Retinal pigment epithelial cell (primary cell): ENCODE data around the gene CCT6A.
A peak's percentile ranks its signal among the peaks of the same experiment; 100 is the strongest.
"Not testable (repeated sequence)": the region's sequence is repeated elsewhere in the genome, so short reads cannot be mapped to it uniquely, and the experiment has no call there.

ENCODE experiments used
- DNase-seq: peaks from one replicate; pipeline ENCODE4 v3.0.0-alpha.2; 2010; ENCODE audit warnings: low read depth
- H3K4me3 ChIP-seq: 2 replicates; pipeline ENCODE4 v1.5.1; 2011; ENCODE audit warnings: mild to moderate bottlenecking, low read length, control low read depth, moderate library complexity
- CTCF ChIP-seq: conservative IDR thresholded peaks from 2 replicates; pipeline ENCODE4 v1.5.1; 2011; ENCODE audit warnings: low read depth, low read length, control low read depth, inconsistent platforms

Gene CCT6A

DNA sequence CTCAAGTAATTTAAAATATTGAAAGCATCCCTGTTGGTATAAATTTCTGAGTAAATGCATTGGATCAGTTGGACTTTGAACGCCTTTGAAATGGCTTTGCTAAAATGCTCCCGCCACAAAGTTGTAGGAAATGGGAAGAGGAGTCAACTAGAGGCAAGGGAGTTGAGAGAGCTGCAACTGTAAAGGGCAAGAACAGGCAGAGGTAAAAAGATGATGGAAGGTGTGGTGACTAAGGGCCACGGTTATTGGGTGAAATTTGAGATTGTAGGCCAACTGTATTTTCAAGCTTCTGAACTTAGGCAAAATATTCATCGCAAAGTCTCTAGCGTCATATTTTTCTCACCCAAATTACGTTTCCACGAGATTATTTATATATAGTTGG, 11.9 kb downstream of the CCT6A start:
- H3K4me3 ChIP-seq = no peak overlapping the region

GRCh38 chr7:56063882-56064625, 12.5 kb downstream of the CCT6A start, which contains the start of gene SUMF2:
Gene SUMF2 (plus strand): TSS chr7:56064286. CDS start chr7:56064312, 26 bp downstream.
- peak; percentile 12 for TF ChIP-seq CTCF
- peak; percentile 54 for DNase-seq
- H3K4me3 ChIP-seq = peak within 1 kb of the TSS; percentile 82

More for the DNA sequence above, 11.9 kb downstream of the CCT6A start:
- TF ChIP-seq CTCF = no peak
- no peak for DNase-seq

DNA sequence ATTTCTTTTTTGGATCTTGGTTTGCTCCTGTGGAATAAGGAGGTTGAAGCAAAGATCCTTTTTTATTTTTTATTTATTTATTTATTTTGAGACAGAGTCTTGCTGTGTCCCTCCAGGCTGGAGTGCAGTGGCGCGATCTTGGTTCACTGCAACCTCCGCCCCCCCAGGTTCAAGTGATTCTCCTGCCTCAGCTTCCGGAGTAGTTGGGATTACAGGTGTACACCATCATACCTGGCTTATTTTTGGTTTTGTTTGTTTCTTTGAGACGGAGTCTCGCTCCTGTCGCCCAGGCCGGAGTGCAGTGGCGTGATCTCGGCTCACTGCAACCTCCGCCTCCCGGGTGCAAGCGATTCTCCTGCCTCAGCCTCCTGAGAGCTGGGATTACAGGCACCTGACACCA, 14.8 kb downstream of the CCT6A start:
- not testable (repeated sequence) for DNase-seq, H3K4me3 ChIP-seq

DNA sequence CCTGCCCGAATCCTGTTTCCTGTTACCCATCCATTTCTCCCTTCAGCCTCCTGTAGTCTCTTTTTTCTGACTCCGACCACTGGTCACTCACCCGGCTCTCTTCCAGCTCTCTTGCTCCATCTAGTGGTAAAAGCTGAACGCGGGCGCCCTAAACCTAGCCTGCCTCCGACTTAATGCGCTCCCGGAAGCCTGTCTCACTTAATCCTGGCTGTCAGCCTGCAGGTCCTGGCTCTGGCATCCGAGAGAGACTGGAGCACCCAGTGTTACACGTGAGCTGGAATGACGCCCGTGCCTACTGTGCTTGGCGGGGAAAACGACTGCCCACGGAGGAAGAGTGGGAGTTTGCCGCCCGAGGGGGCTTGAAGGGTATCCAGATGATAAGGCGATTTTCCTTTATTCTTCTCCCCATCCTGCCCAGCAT, 22.8 kb downstream of the CCT6A start:
- no peak overlapping the region for H3K4me3 ChIP-seq
- peak; percentile 63 for DNase-seq
- peak; percentile 91 for TF ChIP-seq CTCF

DNA sequence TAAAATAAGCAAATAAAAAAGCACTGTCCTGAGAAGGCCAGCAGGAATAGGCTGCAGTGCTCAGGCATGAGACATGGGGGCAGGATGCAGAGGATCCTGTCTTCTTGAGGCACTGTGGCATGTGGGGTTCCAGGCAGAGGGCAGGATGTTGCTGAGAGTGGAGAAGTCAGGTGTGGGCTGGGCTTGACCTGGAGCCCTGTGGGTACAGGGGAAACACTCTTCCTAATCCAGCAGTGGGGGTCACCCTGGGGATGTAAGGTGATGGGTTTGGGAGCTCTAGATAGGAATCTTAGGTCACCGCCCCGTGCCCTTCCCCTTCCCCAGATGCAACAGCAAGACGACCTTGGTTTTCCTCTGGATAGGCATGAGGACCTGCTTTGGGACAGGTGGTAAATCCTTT, 26.1 kb downstream of the CCT6A start:
- DNase-seq = no peak
- no peak for TF ChIP-seq CTCF
- H3K4me3 ChIP-seq = no peak overlapping the region

DNA sequence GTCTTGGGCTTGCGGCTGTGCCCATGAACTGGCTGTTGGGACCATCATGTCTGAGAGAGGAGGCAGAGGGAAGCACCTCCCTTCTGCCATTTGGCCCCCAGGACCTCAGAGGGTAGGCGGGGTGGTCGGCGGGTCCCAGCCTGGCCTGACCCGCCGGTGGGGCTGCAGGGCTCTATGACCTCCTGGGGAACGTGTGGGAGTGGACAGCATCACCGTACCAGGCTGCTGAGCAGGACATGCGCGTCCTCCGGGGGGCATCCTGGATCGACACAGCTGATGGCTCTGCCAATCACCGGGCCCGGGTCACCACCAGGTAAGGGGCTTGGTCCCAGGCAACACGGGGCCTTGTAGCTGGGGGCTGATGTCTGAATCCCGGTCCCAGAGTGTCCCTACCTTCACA, 26.6 kb downstream of the CCT6A start:
- TF ChIP-seq CTCF = no peak
- H3K4me3 ChIP-seq = no peak overlapping the region
- DNase-seq = no peak

GRCh38 chr7:56079450-56080185, 28.1 kb downstream of the CCT6A start:
- no peak for TF ChIP-seq CTCF
- no peak overlapping the region for H3K4me3 ChIP-seq
- DNase-seq = no peak

DNA sequence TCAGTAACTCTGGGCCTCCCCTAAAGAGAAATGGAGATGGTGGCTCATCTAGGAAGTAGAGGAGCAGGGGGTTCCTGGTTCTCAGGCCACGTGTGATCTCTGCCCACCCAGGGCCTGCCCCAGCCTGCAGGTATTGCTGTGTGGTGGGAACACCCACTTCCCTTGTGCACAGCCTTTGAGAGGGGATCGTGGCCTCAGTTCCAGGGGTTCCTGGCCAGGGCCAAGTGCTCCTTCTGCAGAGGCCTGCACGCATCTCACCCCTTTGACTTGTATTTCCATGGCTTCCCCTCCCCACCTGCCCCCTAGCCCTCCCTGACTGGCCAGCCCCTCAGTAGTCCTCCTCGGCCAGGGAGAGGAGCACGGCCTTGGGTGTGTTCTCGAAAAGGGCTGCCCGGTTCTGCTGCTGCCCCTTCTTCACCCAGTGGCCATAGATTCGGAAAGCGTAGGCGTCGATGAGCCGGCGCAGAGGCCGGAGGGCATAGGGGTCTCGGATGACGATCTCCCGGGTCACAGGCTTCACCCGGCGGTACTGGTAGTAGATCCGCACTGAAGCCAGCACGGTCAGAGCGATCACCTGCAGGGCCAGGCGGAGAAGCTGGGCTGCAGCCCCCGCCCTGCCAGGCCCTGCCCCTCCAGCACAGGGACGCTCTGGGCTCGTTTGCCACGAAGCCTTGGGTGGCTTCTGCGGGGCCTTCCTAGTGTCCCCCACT, 29.3 kb downstream of the CCT6A start:
- not testable (repeated sequence) for DNase-seq, H3K4me3 ChIP-seq
